Measurements from ENCODE around the gene CDK10.
A peak's percentile ranks its signal among the peaks of the same experiment; 100 is the strongest.

Gene CDK10

DNA sequence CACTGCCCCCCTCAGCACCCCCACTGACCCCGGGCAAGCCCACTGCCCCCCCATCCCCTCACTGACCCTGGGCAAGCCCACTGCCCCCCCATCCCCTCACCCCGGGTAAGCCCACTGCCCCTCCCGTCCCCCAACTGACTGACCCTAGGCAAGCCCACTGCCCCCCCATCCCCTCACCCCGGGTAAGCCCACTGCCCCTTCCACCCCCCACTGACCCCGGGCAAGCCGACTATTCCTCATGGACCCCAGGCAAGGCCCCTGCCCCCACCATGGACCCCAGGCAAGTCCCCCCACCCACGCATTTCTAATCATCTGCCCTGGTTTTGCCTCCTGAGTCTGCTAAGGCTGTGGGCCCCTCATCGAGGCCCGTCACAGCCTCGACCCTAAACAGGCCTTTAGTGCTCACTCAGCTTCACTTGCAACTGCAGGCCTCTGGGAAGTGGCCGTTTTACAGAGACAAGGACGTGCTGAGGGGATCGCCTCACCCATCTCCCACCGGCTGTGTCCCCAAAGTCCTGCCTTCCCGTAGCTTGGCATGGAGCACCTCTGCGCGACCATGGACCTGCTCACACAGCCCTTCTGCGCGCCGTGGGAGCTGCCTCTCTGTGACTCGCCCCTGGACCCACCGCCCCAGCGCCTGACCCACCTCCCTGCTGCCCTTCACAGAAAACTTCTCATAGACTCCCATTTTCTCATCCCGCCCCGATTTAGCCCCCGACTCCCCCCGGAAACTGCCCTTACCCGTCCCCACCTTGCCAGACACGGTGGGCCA is 30.6 kb downstream of the CDK10 start:
- no peak for DNase-seq

DNA sequence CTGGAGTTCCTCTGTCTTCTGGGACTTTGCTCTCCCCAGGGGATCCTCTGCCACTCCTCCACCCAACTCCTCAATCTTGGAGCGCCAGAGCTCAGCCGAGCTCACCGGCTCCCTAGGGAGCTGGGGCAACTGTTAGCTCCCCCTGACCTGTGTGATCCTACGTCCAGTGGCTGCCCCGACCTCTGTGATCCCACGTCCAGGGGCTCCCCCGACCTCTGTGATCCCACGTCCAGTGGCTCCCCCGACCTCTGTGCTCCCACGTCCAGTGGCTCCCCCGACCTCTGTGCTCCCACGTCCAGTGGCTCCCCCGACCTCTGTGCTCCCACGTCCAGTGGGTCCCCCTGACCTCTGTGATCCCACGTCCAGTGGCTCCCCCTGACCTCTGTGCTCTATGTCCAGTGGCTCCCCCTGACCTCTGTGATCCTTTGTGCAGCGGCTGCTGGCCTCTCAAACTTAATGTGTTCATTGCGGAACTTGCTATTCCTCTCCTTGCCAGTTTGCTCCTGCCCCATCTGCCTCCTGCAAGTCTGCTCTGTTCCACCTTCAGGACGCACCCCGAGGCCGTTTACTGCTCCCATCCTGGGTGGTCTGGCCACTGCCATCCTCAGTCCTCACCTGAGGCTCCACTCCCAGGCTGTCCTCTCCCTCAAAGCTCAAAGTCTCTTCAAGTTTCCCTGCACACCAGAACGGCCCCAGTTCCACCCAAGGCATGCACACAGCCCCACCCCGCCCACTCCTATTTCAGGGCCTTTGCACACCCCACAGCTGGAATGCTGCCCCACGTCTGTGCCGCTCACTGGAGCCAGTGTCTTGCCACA is 31.4 kb downstream of the CDK10 start:
- DNase-seq = no peak

DNA sequence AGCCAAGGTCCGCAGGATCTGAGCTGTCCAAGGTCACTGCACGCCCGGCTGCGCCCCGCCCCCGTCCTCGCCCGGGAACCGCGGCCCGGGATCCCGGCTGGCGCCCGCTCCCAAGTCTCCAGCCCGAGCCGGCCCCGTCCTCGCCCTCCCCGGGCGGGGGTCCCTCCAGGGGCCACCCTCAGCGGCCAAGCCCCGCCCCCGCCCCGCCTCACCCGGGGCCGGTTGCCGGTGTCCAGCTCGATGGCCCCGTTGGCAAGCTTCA is 34.0 kb downstream of the CDK10 start:
- no peak for DNase-seq

DNA sequence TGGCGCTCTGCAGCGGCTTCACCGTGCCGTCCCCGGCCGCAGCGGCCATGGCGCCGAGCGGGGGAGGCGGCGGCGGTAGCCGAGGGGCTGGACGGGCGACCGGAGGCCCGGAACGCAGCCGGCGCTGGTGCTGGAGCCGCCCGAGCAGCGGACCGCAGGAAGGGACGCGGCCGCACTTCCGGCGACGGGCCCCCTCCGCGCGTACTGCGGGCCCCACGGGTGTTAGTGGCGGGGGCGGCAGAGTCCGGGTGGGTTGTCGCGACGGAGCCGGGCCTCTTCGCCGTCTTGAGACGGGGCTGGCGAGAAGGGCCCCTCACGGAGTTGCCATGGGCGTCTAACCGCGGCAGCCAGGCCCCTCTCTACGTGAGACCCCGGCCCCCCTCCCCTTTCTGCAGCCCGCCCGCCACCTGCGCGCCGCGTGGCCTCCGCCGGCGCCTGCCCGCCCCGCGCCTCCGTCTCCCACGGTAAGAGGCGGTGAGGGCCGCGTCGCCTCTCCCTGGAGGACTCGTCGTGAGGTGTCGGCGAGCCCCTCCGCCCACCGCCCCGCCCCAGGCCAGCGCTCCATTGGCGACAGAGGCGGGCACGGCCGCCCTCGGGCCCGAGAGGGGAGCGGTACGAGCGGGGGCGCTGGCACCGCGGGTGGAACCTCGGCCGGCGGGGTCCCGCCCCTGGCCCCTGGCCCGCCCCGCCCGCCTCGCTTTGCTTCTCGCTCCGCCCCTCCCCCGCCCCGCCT is 34.5 kb downstream of the CDK10 start, which contains the start of the genes VPS9D1 and ZNF276:
Gene VPS9D1, minus strand, starts transcription at position 86 of the 733 bp plus-strand sequence. Its CDS starts 37 bp downstream, at position 49.
Gene ZNF276, plus strand, starts transcription at position 725 of the 733 bp plus-strand sequence. CDS start 104 bp downstream, outside the sequence.
- peak; percentile 85 for DNase-seq

DNA sequence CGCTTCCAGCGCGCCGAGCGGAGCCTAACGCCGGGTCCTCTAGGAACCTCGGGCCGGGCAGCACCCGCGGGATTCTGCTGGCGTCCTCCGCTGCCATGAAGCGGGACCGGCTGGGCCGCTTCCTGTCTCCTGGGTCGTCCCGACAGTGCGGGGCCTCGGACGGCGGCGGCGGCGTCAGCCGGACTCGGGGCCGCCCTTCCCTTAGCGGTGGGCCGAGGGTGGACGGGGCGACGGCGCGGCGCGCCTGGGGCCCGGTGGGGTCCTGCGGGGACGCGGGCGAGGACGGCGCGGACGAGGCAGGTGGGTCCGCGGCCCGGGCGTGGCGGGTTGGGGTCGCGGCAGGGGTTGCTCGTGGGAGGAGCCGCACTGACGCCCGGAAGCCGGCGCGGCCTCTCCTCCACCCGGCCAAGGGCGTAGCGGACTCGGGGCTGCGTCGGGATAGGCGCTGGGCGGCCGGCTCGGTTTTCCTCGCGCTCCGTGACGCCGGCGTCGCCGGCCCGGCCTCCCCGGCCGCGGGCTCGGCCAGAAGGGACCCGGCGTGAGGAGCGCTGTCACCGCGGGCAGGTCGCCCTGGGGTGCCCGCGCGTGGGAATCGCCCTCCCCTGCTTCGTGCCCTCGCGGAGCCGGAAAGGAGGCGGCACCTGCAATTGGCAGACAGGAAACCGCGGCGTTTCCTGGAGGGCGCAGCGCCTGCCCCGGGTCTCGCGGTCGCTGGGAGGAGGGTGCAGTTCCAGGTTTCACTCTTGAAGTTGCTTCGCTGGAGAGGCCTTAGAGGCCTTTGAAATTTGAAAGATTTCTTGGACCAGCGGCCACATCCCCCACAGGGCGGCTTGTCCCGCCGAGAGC is 35.3 kb downstream of the CDK10 start:
- DNase-seq = peak; percentile 93

DNA sequence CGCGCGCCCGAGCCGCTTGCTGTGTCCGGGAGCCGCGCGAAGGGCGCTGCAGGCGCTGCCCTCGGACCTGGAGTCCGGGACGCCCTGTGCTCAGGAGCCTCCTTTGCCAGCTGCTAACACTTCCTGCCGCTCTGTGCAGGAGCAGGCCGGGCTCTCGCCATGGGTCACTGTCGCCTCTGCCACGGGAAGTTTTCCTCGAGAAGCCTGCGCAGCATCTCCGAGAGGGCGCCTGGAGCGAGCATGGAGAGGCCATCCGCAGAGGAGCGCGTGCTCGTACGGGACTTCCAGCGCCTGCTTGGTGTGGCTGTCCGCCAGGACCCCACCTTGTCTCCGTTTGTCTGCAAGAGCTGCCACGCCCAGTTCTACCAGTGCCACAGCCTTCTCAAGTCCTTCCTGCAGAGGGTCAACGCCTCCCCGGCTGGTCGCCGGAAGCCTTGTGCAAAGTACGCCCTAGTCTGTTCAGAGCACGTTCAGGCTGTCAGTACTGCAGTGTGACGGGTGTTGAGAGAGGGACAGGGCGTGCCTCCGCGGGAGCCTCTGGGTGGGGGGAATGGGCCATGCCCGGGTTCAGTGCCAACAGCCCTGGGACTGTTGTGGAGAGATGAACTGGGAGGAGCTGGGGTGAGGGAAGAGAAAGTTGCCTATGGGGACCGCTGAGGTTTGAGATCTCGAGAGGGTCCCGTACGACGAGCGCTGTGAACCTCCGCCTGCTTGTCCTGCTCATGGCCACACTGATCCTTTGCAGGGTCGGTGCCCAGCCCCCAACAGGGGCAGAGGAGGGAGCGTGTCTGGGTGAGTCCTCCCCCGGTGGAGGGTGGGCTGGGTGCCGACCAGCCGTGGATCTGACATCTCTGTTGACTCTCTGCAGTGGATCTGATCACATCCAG is 36.1 kb downstream of the CDK10 start:
- peak; percentile 81 for DNase-seq

DNA sequence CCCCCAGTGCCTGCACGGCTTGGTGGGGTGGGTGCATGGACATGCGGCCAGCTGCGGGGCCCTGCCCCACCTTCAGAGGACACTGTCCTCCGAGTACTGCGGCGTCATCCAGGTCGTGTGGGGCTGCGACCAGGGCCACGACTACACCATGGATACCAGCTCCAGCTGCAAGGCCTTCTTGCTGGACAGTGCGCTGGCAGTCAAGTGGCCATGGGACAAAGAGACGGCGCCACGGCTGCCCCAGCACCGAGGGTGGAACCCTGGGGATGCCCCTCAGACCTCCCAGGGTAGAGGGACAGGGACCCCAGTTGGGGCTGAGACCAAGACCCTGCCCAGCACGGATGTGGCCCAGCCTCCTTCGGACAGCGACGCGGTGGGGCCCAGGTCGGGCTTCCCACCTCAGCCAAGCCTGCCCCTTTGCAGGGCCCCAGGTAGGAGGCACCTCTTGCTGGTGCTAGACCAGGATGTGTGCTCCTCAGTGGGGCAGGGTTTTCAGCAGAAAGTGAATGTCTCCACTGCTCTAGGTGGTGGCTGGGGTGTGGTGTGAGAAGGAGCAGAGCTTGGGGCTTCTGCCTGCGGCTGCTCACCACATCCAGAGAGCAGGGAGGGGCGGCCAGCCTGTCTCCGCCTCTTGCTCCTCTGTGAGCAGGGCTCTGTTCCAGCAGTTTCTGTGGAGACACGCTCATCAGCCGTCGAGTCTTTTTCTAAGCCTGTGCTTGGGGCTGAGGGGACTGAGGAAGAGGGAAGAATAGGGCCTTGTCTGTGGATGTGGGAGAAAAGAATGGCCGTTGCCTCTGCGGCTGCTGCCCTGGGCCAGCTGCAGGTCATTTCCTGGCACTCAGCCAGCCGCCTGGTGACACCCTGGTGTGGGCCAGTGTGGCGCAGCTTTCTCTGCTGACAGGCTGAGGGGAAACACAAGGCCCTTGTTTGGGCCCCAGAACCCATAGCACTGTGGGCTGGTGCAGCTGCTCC is 37.1 kb downstream of the CDK10 start:
- peak; percentile 89 for DNase-seq

DNA sequence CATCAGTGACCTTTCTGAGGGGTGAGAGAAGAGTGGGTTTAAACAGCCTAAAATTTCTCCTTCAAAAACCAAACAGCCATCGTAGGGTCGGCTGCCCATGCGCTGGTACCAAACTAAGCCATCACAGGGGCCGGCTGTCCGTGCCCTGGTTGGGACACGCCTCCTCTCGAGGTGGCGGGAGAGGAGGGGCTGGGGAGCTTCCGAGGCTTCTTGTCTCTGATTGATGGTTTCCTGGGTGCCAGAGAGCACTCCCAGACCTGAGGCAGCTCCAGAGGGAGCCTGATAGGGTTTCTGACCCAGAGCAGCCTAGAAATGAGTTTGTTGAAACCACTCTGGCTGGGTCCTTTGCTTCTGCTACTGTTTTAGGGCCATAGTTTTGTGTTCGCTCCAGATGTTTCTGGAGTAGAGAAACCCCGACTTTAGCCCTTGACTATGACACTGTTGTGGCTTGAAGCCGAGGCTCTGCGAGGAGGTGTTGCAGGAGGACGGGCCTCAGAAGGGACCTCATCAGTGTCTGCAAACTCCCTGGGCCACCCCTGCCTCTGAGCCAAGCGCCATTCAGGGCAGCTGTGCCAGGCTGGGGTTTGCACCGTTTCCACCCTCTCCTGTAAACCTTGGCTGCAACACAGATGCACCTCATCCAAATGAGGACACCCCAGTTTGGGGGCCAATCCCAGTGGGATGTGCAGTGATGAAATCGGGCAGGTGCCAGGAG is 41.1 kb downstream of the CDK10 start:
- DNase-seq = no peak

DNA sequence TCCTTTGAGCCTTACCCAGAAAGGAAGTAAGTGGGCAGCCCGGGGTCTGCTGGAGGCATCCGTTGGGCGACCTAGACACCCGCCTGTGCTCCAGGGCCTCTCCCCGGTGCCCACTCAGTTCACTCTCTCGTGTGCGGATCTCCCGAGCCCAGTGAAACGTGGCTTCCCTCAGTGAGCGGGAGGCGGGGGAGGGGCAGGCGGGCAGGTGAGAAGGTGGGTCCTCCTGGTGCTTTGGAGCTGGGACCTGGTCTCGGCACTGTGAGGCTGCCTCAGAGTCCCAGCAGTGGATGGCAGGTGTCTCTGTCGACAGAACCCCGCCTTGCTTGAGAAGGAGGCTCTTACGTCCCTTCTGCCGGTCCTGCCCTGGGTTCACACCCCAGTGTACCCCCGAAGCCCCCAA is 42.8 kb downstream of the CDK10 start:
- DNase-seq = no peak

DNA sequence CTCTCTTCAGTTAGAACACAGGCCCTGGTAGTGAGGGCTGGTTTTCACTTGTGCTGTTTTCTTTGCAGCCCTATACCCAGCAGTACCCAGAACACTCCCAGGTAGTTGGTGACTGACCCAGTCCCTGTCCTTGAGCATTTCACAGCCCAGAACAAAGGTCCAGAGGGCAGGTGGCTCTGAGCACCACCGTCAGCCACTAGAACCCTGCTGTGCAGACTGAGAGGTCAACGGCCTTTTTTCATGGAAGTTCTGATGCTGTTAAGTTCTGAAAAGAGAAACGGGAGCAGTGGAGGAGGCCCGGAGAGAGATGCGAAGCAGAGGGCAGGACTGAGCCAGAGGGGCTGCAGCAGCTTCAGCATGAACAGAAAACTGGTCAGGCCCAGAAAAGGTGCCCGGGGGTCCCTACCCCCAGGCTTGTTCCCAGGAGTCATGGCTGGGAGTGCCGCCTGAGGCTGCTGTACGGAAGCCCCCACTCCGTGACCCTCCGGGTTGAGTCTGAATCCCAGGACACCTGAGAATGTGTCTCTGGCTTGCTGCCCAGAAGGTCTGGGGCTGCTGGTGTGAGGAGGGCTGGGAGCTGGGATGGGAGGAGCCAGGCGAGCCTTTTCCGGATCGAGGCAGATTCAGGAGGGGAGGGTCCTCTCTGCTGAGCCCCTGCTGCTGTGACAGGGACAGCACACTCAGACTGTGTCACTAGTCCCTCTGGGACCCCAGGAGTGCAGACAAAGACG is 43.5 kb downstream of the CDK10 start:
- DNase-seq = no peak

DNA sequence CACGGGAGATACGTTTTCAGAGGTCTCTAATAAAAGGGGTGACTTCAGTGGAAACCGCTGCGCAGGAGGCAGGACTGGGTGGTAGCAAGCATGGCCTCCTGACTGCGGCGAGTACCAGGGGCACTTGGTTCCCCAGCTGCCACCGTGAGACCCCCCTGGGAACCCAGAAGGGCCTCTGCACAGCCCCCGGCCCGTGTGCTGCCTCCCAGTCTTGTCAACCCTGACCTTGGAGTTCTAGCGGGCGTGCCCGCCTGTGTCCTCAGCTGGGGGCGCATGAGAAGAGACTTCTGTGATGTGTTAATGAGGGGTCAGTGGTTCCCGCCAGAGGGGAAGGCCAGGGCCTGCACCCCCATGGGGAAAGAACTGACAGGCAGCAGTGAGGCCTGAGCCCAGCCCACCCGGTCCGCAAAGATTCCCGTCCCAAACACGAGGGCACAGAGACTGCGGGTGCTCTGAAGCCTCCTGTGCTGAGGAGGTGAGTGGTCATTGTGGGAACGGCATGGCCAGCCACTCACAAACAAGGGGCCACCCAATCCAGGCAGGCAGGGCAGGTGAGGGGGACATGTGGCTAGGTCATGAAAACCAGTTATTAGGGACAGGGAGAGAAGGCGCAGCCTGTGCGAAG is 44.2 kb downstream of the CDK10 start:
- no peak for DNase-seq

DNA sequence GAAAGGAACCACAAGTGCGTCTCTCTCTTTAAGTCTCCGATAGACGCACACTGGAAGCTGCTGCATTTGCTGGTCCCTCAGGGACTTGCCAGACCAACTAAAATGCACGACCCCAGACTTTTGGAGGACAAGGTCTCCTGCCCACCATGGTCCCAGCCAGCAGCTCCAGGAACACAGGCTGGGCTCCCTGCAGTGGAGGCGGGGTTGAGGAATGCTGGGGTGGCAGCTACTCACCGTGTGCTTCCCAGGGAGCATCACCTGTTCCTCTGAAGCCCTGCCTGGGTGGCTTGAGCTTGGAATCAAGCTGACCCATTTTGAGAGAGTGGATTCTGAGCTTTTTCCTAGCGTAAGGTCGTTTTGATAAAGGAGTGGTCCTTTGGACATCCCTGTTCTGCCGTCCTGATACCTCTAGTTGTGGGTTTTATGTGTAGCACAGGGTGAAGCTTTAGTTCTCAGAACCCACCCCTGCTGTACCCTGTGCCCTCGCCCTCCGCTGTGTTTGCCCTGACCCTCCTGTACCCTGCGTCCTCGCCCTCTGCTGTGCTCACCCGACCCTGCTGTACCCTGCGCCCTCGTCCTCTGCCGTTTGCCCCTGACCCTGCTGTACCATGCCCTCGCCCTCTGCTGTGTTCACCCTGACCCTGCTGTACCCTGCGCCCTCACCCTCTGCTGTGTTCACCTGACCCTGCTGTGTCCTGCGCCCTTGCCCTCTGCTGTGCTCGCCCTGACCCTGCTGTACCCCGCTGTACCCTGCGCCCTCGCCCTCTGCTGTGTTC is 45.8 kb downstream of the CDK10 start:
- no peak for DNase-seq

DNA sequence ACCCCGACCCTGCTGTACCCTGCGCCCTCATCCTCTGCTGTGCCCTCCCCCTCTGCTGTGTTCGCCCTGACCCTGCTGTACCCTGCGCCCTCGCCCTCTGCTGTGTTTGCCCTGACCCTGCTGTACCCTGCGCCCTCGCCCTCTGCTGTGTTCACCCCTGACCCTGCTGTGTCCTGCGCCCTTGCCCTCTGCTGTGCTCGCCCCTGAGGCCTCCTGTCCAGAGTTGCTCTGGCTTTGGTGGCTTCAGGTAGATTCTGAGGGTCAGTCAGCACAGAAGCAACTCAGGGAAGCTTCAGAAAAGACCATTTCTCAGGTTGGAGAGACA is 46.4 kb downstream of the CDK10 start:
- no peak for DNase-seq

DNA sequence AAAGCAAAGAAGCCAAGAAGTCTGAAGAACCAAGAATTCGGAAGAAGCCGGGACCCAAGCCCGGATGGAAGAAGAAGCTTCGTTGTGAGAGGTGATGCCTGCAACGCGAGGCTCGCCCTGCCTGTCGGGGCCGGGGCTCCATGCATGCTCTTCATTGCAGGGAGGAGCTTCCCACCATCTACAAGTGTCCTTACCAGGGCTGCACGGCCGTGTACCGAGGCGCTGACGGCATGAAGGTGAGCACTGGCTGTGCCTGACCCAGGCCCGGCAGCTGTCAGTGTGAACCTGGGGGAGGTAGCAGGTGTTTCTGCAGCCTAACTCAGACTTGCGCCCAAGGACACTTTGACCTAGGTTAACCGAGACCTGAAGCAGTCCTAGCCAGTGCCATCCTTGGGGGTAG is 46.8 kb downstream of the CDK10 start:
- no peak for DNase-seq

DNA sequence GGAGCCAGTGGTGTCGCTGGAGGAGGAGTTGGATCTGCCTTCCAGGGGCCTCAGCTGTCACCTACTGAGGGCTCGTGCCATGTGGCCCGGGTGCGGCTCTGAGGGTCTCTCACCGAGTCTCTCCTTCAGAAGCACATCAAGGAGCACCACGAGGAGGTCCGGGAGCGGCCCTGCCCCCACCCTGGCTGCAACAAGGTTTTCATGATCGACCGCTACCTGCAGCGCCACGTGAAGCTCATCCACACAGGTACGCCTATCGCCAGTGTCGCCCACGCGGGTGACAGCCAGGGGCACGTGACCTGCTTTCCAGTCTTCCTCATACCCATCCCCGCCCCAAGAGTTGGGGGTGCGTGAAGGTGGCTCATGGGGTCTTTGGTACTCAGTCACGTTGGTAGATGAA is 47.3 kb downstream of the CDK10 start:
- no peak for DNase-seq

DNA sequence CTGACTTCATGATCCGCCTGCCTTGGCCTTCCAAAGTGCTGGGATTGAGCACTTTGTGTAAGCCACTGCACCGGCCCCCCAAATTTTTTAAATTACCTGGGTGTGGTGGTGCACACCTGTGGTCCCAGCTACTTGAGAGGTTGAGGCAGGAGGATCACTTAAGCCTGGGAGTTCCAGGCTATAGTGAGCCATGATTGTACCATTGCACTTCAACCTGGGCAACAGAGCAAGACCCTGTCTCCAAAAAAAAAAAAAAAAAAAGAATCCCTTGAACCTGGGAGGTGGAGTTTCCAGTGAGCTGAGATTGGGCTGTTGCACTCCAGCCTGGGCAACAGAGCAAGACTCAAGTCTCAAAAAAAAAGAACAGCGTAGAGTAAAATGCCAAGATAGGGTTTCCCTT is 50.1 kb downstream of the CDK10 start:
- no peak for DNase-seq

DNA sequence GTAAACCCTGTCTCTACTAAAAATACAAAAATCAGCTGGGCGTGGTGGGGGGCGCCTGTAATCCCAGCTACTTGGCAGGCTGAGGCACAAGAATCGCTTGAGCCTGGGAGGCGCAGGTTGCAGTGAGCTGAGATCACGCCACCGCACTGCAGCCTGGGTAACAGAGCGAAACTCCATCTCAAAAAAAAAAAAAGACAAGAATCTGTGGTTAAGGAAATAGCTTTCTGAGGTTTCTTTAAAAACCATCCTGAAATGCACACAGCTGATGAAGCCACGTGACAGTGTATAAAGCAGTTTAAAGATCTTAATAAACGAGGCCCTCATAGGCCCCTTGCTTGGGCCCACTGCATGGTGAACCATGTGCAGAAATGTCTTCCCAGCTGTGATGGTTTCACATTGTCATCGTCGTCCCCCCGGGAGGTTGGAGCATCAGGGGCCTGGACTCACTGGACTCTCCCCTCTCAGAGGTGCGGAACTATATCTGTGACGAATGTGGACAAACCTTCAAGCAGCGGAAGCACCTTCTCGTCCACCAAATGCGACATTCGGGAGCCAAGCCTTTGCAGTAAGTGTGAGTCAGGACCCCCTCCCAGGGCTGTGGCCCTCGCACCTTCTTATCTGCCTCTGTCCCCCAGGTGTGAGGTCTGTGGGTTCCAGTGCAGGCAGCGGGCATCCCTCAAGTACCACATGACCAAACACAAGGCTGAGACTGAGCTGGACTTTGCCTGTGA is 51.0 kb downstream of the CDK10 start:
- DNase-seq = peak; percentile 68
